ENCODE data around the gene PATE4.
"Not testable (repeated sequence)": the region's sequence is repeated elsewhere in the genome, so short reads cannot be mapped to it uniquely, and the experiment has no call there.

The PATE4 gene

GRCh38 chr11:125802387-125802786 is 30.7 kb upstream of the PATE4 start:
- no peak overlapping the region for H3K4me3 ChIP-seq (ENCODE audit: low read depth, low read length)
- TF ChIP-seq POLR2A (IDR thresholded peaks at IDR 0.05; ENCODE audit: extremely low read depth, insufficient read length) = no peak
- no peak for TF ChIP-seq MAX (IDR thresholded peaks at IDR 0.05; ENCODE audit: low read depth, low read length)
- no peak for TF ChIP-seq CTCF (IDR thresholded peaks at IDR 0.05; ENCODE audit: low read depth, low read length)
- TF ChIP-seq MYC (IDR thresholded peaks at IDR 0.05; ENCODE audit: low read depth, low read length) = no peak
- DNase-seq (ENCODE audit: low read depth) = no peak

GRCh38 chr11:125807909-125808308 is 25.2 kb upstream of the PATE4 start:
- TF ChIP-seq MAX (IDR thresholded peaks at IDR 0.05; ENCODE audit: low read depth, low read length) (no peak), CTCF (IDR thresholded peaks at IDR 0.05; ENCODE audit: low read depth, low read length) (no peak)
- no peak for DNase-seq (ENCODE audit: low read depth)

GRCh38 chr11:125835748-125836147 is 2.6 kb downstream of the PATE4 start:
- no peak overlapping the region for H3K4me3 ChIP-seq (ENCODE audit: low read depth, low read length)
- no peak for DNase-seq (ENCODE audit: low read depth)
- TF ChIP-seq MAX (IDR thresholded peaks at IDR 0.05; ENCODE audit: low read depth, low read length) (no peak), POLR2A (IDR thresholded peaks at IDR 0.05; ENCODE audit: extremely low read depth, insufficient read length) (no peak), CTCF (IDR thresholded peaks at IDR 0.05; ENCODE audit: low read depth, low read length) (no peak), MYC (IDR thresholded peaks at IDR 0.05; ENCODE audit: low read depth, low read length) (no peak)

More at GRCh38 chr11:125807909-125808308, 25.2 kb upstream of the PATE4 start:
- H3K4me3 ChIP-seq (ENCODE audit: low read depth, low read length) = no peak overlapping the region

- DNase-seq (ENCODE audit: low read depth) = peak; percentile 64
- H3K4me3 ChIP-seq (ENCODE audit: low read depth, low read length) = no peak overlapping the region
- TF ChIP-seq POLR2A (IDR thresholded peaks at IDR 0.05; ENCODE audit: extremely low read depth, insufficient read length) (no peak), CTCF (IDR thresholded peaks at IDR 0.05; ENCODE audit: low read depth, low read length) (no peak), MYC (IDR thresholded peaks at IDR 0.05; ENCODE audit: low read depth, low read length) (no peak), MAX (IDR thresholded peaks at IDR 0.05; ENCODE audit: low read depth, low read length) (no peak)
Measured at GRCh38 chr11:125842321-125842948, 9.3 kb downstream of the PATE4 start.

- no peak overlapping the region for H3K4me3 ChIP-seq (ENCODE audit: low read depth, low read length)
- no peak for DNase-seq (ENCODE audit: low read depth)
- TF ChIP-seq MAX (IDR thresholded peaks at IDR 0.05; ENCODE audit: low read depth, low read length) (no peak), POLR2A (IDR thresholded peaks at IDR 0.05; ENCODE audit: extremely low read depth, insufficient read length) (no peak), CTCF (IDR thresholded peaks at IDR 0.05; ENCODE audit: low read depth, low read length) (no peak)
Measured at GRCh38 chr11:125846188-125846587, 13.1 kb downstream of the PATE4 start.

GRCh38 chr11:125857670-125858069 is 24.6 kb downstream of the PATE4 start:
- not testable (repeated sequence) for H3K4me3 ChIP-seq (ENCODE audit: low read depth, low read length); DNase-seq (ENCODE audit: low read depth)

- DNase-seq (ENCODE audit: low read depth); H3K4me3 ChIP-seq (ENCODE audit: low read depth, low read length): not testable (repeated sequence)
Measured at GRCh38 chr11:125862786-125863185, 29.7 kb downstream of the PATE4 start.

GRCh38 chr11:125865354-125865753 is 32.2 kb downstream of the PATE4 start:
- H3K4me3 ChIP-seq (ENCODE audit: low read depth, low read length); DNase-seq (ENCODE audit: low read depth): not testable (repeated sequence)
